ENCODE measurements around the gene BTBD19. TPM values are rescaled to one million over a fixed set of nuclear protein-coding genes. Genes with fewer than 3 reads are reported as not detected.

The BTBD19 gene
- total RNA-seq, 4 donors from 2014 or later, result 1.2 to 7.3 (median 4.4) TPM

DNA sequence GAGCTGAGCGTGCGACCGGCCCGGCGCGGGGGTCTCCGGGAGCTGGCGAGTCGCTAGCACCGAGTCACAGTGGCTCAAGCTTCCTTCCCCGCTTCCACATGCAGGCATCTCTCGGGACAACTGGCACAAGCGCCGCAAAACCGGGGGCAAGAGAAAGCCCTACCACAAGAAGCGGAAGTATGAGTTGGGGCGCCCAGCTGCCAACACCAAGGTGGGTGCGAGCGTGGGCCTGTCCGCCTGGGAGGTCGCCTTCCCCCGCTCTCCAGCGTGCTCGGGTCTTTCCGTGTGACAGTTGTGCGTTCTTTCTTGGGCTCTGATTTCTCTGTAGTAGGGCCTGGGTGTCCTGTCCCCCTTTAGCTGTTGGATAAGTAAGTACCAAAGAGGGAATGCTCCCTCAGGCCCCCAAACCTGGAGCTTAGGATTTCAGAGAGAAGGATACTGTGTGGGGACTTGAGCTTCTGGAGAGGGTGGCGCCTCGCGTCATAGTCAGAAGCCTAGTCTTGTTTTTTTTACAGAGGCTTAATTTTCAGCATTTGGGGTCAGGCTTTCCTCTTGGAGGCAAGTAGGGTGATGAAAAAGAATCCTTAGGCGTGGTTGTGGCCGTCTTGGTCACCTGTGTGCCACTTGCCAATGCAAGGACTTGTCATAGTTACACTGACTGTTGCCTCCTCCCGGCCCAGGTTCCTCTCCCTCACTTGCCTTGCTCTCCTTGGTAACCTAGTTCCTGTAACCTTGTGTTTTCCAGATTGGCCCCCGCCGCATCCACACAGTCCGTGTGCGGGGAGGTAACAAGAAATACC lies 32.2 kb upstream of the BTBD19 start:
- WGBS, result 8% methylated on average over 26 of the region's 36 CpGs
- H3K9me3 ChIP-seq, result no peaks in the 10 kb centered on the region
- no peaks in the 10 kb centered on the region for H3K27me3 ChIP-seq
- peaks cover 33% of the 10 kb centered on the region for H3K4me1 ChIP-seq
- peaks cover 38% of the 10 kb centered on the region for H3K36me3 ChIP-seq
- peak overlapping the region; percentile 73 for H3K4me3 ChIP-seq
- TF ChIP-seq EP300 (IDR thresholded peaks at IDR 0.05) (no peak), POLR2AphosphoS5 (IDR thresholded peaks at IDR 0.05) (no peak), POLR2A (IDR thresholded peaks at IDR 0.05) (no peak)
- TF ChIP-seq, protein P1, sequence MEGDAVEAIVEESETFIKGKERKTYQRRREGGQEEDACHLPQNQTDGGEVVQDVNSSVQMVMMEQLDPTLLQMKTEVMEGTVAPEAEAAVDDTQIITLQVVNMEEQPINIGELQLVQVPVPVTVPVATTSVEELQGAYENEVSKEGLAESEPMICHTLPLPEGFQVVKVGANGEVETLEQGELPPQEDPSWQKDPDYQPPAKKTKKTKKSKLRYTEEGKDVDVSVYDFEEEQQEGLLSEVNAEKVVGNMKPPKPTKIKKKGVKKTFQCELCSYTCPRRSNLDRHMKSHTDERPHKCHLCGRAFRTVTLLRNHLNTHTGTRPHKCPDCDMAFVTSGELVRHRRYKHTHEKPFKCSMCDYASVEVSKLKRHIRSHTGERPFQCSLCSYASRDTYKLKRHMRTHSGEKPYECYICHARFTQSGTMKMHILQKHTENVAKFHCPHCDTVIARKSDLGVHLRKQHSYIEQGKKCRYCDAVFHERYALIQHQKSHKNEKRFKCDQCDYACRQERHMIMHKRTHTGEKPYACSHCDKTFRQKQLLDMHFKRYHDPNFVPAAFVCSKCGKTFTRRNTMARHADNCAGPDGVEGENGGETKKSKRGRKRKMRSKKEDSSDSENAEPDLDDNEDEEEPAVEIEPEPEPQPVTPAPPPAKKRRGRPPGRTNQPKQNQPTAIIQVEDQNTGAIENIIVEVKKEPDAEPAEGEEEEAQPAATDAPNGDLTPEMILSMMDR (IDR thresholded peaks at IDR 0.05), result no peak
- peak overlapping the region; percentile 98 for H3K27ac ChIP-seq
- peak in 1 of 2 donors; percentile 79 for DNase-seq (ENCODE audit: low spot score in 2 of 2)

DNA sequence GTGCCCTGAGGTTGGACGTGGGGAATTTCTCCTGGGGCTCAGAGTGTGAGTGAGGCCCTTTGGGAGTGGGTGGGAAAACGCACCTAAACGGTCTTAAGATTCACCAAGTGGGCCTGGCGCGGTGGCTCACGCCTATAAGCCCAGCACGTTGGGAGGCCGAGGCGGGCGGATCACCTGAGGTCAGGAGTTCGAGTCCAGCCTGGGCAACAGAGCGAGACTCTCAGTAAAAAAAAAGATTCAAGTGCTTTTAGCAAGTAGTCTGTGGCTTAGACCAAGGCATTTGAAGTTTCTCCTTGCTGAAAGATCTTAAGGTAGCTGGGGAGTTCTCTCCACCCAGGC lies 31.6 kb upstream of the BTBD19 start:
- H3K9me3 ChIP-seq, result no peaks in the 10 kb centered on the region
- H3K4me3 ChIP-seq, result peak overlapping the region; percentile 73
- TF ChIP-seq POLR2AphosphoS5 (IDR thresholded peaks at IDR 0.05) (no peak), EP300 (IDR thresholded peaks at IDR 0.05) (no peak), POLR2A (IDR thresholded peaks at IDR 0.05) (no peak)
- TF ChIP-seq, protein P1 (IDR thresholded peaks at IDR 0.05), result no peak
- 56% methylated on average over 12 of the region's 12 CpGs for WGBS
- peaks cover 40% of the 10 kb centered on the region for H3K36me3 ChIP-seq
- peak overlapping the region; percentile 98 for H3K27ac ChIP-seq
- no peaks in the 10 kb centered on the region for H3K27me3 ChIP-seq
- peaks cover 33% of the 10 kb centered on the region for H3K4me1 ChIP-seq
- DNase-seq (ENCODE audit: low spot score in 2 of 2), result no peak

DNA sequence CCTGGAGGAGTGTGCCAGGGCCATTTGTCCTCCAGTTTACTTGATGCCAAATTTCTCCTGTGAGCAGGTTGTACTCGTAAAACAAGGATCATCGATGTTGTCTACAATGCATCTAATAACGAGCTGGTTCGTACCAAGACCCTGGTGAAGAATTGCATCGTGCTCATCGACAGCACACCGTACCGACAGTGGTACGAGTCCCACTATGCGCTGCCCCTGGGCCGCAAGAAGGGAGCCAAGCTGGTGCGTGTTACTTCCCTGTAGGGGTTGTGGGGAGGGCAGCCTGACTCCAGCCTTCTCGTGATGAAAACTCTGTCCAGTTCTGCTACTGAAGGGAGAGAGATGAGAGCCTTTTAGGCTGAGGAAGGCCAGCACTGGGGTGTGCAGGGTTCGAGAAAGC lies 30.8 kb upstream of the BTBD19 start:
- 76% methylated on average over 14 of the region's 14 CpGs for WGBS
- TF ChIP-seq, protein P1 (IDR thresholded peaks at IDR 0.05), result no peak
- no peak for TF ChIP-seq POLR2AphosphoS5 (IDR thresholded peaks at IDR 0.05)
- no peak for TF ChIP-seq POLR2A (IDR thresholded peaks at IDR 0.05)
- TF ChIP-seq EP300 (IDR thresholded peaks at IDR 0.05), result no peak
- Histone ChIP-seq H3K9me3 (no peaks in the 10 kb centered on the region), H3K27me3 (no peaks in the 10 kb centered on the region), H3K36me3 (peaks cover 40% of the 10 kb centered on the region), H3K4me3 (no peak overlapping the region), H3K4me1 (peaks cover 33% of the 10 kb centered on the region), H3K27ac (no peak overlapping the region)
- DNase-seq (ENCODE audit: low spot score in 2 of 2), result no peak

DNA sequence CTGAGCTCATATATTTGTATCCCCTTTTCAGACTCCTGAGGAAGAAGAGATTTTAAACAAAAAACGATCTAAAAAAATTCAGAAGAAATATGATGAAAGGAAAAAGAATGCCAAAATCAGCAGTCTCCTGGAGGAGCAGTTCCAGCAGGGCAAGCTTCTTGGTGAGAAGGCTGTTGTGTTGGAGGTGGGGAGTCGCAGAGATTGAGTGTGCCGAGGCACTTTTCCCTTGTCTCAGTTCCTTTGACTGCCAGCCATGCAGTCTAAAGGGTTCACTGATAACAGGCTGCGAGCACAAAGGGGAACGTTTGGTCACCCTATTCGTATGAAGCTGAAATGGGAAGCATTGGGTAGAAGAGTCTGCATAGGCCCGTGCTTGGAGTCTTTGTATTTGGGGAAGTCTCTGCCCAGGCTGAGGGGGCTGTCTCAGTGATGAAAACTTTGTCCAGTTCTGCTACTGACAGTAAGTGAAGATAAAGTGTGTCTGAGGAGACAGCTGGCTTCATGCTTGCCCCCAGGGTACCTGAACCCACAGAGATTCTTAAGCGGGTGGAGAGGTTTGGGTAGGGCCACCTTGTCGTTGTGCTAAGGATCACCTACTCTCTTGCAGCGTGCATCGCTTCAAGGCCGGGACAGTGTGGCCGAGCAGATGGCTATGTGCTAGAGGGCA lies 30.2 kb upstream of the BTBD19 start:
- H3K27ac ChIP-seq, result no peak overlapping the region

More for the DNA sequence above, 30.2 kb upstream of the BTBD19 start:
- H3K27me3 ChIP-seq, result no peaks in the 10 kb centered on the region
- 75% methylated on average over 13 of the region's 13 CpGs for WGBS
- no peak for TF ChIP-seq EP300 (IDR thresholded peaks at IDR 0.05)
- TF ChIP-seq, protein P1 (IDR thresholded peaks at IDR 0.05), result no peak
- TF ChIP-seq POLR2AphosphoS5 (IDR thresholded peaks at IDR 0.05), result no peak
- no peak for TF ChIP-seq POLR2A (IDR thresholded peaks at IDR 0.05)
- H3K4me1 ChIP-seq, result peaks cover 33% of the 10 kb centered on the region
- no peak overlapping the region for H3K4me3 ChIP-seq
- H3K36me3 ChIP-seq, result peaks cover 40% of the 10 kb centered on the region
- no peak for DNase-seq (ENCODE audit: low spot score in 2 of 2)
- H3K9me3 ChIP-seq, result no peaks in the 10 kb centered on the region
